NOMO-1 treated with dmso at 0.1 percent for 144 hours (cell line): Measurements from ENCODE around the gene POLR3F.
"Not testable (repeated sequence)": the region's sequence is repeated elsewhere in the genome, so short reads cannot be mapped to it uniquely, and the experiment has no call there.

Experiments
- DNase-seq: peaks from one replicate; lab custom pipeline; 2025; ENCODE audit not compliant: unreplicated experiment; lab: John Stamatoyannopoulos, UW

Gene POLR3F

DNA sequence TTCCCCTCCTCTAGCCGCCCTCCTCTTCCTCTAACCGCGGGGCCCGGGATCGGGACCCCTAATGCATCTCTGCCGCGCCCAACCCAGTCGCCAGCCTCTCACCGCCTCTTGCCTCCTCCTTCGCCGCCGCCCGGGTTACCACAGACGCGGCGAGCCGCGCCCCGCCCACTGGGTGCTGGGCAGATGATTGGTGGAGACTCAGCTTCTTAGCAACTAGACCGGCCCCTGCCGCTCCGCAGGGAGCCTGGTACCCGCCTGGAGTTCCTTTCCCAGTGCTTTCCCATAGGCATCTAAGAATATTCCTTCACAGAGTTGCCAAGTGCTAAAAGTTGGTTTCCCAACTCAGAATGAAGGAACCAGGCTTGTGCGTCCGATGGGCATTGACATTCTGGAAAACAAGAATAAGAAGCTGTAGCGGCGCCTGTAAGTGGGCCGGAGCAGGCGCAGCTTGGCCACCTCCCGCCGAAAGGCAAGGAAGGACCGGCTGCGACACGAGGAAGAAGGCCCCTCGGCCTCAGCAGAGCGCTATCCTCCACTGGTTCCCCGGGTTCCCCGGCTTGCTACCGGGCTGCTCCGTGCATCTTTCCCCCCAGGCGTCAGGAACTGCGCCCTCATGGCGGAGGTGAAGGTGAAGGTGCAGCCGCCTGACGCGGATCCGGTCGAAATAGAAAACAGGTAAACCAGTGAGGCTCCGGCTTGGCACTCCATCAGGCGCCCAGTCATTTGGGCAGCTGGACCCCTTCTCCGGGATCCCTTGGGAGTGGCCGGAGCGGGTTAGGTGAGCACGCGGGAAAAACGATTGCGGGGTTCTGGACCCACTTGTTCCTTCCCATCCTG, at the start of gene POLR3F, which contains the start of gene DZANK1:
POLR3F (plus strand) TSS at position 497 of the 837 bp plus-strand sequence; CDS start at position 614, 117 bp downstream.
DZANK1 (minus strand) TSS at position 137 of the 837 bp plus-strand sequence. CDS start 1,672 bp downstream, outside the sequence.
- peak; percentile 94 for DNase-seq

DNA sequence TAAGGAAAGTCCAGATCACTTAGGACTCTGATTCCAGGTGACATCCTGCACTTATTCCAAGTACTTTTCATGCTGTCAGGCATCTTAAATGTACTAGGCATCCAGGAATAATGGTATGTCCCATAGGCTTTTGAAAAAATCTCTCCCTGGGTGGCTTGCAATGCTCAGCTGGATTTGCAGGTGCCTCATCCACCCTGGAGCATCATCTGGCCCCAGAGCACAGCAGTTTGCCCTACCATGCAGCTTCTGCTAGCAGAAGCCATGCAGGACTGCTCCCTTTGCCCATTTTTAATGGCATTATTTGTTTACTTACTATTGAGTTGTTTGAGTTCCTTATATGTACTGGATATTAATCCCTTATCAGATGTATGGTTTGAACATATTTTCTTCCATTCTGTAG, 45.6 kb upstream of the POLR3F start:
- DNase-seq, result no peak

DNA sequence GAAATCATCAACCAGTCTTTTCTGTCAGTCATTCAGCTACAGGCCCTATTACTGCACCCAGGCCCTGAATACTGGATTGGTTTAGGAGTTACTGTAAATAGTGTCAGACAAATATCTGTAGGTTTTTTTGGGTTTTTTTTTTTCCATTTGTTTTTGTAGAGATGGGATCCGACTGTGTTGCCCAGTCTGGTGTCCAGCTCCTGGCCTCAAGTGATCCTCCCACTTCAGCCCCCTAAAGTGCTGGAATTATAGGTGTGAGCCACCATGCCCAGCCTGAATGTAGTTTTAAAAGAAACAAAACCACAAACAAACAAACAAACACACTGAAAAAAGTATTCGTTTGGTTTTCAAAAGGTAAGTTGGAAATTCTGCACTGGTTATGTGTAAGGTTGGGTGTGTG, 40.0 kb upstream of the POLR3F start:
- no peak for DNase-seq

DNA sequence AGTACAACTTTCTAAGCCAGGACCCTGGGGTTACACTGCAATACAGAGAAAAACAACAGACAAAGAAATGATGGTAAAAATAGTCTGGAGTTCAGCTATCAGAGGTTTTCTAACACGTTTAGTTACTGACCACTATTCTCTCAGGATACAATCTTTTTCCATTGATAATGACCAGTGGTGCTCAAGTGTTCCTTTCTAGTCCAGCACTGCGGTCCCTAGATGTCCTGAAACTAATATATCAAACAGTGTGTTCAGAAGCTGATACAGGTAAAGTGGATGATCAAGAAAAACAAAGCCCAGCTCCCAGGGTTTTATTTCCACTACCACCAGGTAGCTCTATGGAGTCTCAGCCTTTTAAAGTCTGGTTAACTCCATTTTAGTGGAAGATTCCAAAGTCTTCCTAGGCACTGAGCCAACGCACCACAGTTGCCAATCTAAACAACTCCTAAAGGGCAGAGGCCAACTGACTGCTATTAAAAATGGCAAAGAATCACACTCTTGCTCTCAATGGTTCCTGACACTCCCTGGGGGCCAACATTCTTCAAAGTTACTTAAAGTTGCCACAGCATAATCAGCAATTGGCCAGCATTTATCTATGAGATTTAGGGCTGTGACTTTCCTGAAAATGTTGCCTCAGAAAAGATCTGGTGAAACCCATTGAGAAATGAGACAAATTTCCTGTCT, 38.6 kb upstream of the POLR3F start:
- DNase-seq, result no peak

GRCh38 chr20:18430172-18430826, 36.9 kb upstream of the POLR3F start:
- no peak for DNase-seq

DNA sequence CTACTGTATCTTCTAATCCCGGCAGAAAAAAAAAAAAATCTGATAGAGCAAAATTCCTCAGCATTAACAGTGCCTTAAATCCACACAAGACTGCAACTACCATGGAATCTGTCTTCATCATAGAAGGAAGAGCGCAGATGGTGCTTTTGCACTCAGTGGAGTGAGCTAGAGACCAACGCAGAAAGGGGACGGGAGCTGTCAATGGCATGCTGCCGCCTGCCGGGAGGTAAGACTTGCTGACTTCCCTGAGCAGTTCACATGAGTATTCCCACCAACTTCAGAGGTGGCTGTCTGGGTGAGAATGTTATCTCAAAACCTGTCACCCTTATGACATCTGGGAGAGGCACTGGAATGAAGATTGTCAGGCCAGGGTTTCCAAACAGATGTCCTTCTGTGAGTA, 36.0 kb upstream of the POLR3F start:
- no peak for DNase-seq

DNA sequence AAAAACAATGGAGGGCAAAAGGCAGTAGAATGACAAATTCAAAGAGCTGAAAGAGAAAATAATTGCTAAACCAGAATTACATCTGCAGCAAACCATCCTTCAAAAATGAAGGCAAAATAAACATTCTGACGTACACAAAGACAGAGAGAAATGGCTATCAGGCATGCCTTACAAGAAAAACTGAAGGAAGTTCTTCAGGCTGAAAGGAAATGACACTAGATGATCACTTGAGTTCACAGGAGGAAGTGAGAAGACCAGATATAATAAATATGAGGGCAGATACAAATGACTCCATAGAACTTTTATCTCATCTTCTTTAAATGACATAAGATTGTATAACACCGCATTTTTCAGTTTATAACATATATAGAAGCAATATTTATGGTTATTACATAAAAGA, 30.3 kb upstream of the POLR3F start:
- DNase-seq, result no peak

GRCh38 chr20:18440403-18440802, 26.8 kb upstream of the POLR3F start:
- no peak for DNase-seq

GRCh38 chr20:18443886-18444285, 23.3 kb upstream of the POLR3F start:
- DNase-seq, result no peak

DNA sequence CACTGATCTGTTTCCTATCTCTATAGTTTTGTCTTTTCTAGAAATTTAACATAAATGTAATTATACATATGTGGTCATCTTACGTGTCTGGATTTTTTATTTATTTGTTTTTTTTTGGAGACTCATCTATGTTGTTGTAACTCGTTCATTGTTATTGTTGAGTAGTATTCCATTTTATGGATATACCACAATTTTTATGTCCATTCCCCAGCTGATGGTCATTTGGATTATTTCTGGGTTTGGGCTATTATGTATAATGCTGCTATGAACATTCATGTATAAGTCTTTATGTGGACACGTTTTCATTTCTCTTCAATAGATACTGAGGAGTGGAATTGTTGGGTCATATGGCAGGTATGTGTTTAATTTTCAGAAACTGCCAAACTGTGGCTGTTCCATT, 10.6 kb upstream of the POLR3F start:
- DNase-seq, result no peak

DNA sequence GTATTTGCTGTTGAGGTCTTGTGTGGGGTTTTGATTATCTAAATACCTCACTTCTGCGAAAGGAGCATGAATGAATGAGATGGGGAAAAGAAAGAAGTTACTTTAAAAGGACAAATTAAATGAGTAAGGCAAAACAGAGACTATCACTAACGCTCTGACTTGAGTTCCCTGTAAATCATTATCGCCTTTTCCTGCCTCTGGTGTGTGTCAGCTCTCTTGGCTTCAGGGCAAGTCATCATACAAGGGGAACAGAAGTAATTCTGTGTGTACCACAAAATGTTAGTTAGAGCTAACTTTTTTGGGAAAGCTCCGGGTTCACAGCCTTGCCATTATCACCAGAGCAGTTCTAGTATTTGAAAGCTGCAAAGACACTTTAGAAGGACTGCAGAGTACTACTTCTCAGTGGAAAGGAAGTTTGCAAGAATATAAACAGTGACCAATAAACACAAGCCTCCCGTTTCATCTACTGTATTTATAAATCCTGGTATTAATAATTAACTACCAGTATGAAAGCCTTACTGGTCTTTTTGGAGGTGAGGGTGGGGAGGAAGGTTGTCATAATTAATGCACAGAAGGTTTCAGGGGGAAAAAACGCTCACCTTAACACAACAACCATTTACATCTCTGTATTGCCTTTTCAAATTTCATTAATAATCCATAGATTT, 1.5 kb upstream of the POLR3F start:
- DNase-seq, result no peak

DNA sequence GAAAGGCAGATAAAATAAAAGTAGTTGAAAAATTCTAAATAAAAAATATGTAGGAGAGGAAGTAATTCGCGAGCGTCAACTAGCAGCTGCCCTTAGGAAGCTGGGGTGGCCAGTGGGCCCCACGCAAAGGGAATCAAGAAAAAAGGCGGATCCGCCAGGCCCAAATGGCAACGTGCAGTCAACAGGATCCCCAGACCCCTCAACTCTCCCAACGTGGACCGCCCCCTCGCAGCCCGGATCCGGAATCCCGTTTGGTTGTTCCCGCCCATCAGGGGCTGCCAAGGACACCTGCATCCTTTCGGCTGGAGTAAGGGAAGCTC, 656 bp upstream of the POLR3F start:
- DNase-seq, result no peak

DNA sequence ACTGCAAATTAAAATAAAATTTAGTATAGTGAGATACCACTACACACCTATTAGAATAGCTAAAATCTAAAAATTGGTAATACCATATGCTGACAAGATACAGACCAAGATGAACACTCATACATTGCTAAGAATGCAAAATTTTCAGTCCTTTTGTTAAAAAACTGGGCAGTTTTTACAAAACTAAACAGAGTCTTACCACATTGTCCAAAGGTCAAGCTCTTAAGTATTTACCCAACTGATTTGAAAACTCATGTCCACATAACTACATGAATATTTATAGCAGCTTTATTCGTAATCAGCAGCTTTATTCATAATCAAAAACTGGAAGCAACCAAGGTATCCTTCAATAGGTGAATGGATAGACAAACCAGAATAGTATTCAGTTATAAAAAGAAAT, 10.0 kb downstream of the POLR3F start:
- no peak for DNase-seq

GRCh38 chr20:18477821-18478220, 10.6 kb downstream of the POLR3F start:
- no peak for DNase-seq

DNA sequence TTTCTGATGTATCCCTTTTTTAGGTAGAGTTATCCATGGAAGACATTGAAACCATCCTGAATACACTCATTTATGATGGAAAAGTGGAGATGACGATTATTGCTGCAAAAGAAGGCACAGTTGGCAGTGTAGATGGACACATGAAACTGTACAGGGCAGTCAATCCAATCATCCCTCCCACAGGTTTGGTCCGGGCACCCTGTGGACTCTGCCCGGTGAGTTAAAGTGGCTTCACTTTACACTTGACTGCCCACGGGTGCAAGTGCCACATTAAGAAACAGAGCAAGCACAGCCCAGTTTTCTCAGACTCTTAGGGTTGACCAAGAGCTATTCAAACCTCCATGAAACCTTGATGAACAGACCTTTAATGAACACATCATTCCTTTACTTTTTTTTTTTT, 14.4 kb downstream of the POLR3F start:
- DNase-seq, result no peak

DNA sequence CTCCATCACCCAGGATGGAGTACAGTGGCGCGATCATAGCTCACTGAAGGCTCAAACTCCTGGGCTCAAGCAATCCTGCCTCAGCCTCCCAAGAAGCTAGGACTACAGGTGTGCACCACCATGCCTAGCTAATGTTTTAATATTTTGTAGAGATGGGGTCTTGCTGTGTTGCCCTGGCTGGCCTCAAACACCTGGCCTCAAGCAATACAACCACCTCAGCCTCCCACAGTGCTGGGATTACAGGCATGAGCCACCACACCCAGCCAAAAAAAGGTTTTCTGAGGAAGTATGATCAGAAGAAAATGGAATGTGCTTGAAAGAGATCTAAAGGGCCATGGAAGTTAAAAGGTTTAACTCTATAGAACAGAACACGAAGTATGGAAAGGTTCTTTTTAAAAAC, 21.1 kb downstream of the POLR3F start:
- no peak for DNase-seq

DNA sequence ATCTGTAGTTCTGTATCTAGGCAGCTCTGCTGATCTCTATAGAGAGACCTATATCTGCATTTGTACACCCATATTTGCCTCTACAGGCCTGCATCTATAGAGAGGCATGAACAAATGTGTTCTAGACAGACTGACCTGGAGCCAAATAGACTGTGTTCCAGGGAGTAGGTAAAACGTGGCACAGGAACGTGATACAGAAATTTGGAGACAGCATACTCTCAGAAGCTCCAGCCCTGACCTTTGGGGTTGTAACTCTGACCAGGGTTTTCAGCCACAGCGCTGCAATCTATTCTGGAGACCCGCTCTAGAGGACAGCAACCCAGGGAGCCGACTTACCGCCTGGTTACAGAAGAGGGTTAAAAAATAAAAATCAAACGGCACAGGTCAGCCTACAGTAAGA, 28.9 kb downstream of the POLR3F start:
- no peak for DNase-seq

- DNase-seq, result peak; percentile 71
Observed at GRCh38 chr20:18496740-18497592, 29.8 kb downstream of the POLR3F start, which contains the start of gene RBBP9. Gene RBBP9, minus strand, starts transcription at chr20:18497225. Its CDS starts 58 bp downstream, at chr20:18497167.

DNA sequence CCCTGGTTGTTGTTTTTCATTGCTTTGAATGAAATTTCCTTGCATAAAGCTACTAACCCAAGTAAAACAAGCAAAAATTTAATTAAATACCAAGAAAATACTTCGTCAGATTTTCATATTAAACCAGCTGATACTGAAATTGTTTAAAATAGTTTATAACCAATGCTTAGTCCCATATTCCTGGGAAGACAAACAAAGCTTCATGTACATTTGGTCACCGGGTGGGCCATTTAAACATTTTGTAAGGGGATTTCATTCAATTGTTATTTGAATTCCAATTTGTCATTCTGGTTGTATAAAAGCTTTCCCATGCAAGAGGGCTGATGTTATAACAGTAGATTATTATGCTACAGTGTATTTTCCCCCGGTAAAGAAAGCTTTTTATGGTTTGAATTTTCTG, 30.4 kb downstream of the POLR3F start:
- DNase-seq, result no peak

- DNase-seq, result not testable (repeated sequence)
Observed at GRCh38 chr20:18501672-18502071, 34.5 kb downstream of the POLR3F start.
